Tongue (tissue), 2 donors: ENCODE measurements around the gene PKIG. TPM values are rescaled to one million over a fixed set of nuclear protein-coding genes. Genes with fewer than 3 reads are reported as not detected.
"Not testable (repeated sequence)": the region's sequence is repeated elsewhere in the genome, so short reads cannot be mapped to it uniquely, and the experiment has no call there.

Experiments
- DNase-seq: peaks from one replicate; pipeline ENCODE4 v3.0.0-alpha.2; 2015
- total RNA-seq: library from RNA; depleted of rRNA; stranded (reverse); fragments of >200 nt; gene quantifications from one replicate; pipeline ENCODE4 v1.2.3, GENCODE V29; 2014

PKIG gene
- total RNA-seq, 1 donor from 2014 or later: 42.5 TPM

DNA sequence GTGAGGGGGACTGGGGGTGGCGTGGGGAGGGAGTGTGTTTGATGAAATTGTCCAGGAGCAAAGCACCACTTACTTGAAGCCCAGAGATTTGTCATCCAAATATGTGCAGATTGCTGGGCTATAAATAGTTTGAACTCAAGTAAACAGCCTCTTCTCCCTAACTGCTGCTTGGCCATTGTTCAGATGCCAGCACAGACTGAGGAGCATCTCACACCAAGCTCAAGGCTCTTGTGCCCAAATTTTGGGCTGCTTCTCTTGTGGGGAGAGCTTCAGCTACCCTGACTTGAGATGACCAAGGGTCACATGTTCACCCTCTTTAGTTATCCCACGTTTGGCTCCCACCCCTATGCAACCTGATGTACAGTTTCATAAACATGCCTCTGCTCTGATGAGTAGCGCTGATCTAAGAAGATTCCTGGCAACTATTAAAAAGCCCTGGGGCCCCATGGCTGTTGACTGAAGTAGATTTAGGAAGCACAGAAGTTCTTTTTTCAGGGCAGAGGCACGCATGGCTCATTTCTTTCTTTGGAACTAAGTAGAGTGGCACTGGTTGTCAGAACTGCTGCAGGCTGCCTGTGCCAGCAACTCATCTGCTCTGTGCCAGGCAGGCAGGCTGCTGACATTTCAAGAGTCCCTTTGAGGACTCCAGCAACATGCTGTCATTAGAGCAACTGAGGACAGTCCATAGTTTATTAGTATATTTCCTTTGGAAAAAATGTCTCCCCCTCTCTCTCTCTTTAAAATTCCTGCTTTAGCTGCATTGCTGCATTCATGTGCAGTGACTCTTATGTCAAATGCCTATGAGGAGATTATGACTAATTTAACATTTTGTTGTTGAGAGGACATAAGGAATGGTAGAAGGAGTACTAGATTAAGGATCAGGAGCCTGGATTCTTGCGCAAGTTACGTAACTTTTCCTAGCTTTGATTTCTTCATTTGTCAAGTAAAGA lies 9.6 kb upstream of the PKIG start:
- DNase-seq: peak; percentile 83

- no peak for DNase-seq
Measured at GRCh38 chr20:44573501-44573869, 8.9 kb upstream of the PKIG start.

GRCh38 chr20:44574372-44574771 lies 8.0 kb upstream of the PKIG start:
- no peak for DNase-seq

DNA sequence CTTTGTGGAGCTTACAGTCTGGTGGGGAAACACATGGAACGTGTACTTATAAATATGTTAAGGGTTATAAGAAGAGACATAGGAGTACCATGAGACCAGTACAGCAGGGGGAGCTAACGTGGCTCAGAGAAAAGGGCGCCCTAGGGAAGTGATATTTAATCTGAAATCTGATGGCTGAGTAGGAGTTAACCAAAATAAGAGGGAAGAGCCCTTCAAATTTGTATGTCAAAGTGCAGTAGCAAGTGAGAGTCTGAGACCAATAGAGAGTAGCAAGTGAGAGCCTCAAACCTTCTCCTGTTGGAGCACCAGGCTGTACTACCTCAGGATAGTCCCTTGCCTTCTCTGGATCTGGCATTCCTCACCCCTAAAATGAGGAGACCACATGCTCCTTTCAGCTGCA lies 6.1 kb upstream of the PKIG start:
- DNase-seq: no peak

DNA sequence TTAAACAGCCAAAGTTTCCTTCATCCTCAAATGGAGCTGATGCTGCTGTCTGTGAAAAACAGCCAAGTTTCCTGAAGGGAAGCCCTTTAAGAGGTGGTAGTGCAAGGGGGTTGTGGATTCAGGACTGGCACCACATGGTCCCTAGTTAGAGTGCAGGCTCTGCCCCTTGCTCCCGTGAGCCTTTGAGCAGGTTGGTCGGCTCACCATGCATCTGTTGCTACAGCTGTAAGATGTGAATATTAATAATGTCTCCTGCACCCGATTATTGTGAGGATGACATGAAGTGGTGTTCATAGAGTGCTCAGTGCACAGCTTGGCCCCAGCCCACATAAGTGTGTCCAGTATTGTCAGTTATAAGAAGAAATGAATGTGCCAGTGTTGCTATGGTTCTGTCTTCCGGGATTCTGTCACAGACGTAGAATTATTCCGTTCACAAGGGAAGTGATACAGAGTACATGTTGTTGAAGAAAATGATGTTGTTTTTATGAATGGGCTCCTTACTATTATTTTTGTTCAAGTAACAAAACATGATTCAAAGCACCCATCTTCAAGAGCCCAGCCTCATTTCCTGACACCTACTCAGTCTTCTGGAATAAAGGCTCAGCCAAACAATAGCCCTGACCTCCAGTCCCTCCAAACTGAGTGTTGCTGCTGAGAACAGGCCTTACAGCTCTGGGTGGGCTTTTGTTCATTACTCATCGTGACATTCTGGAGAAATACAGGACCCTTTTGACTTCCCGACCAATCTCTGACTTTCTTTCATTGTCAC lies 2.9 kb upstream of the PKIG start:
- no peak for DNase-seq

- no peak for DNase-seq
Measured at GRCh38 chr20:44580581-44581268, 1.7 kb upstream of the PKIG start.

DNA sequence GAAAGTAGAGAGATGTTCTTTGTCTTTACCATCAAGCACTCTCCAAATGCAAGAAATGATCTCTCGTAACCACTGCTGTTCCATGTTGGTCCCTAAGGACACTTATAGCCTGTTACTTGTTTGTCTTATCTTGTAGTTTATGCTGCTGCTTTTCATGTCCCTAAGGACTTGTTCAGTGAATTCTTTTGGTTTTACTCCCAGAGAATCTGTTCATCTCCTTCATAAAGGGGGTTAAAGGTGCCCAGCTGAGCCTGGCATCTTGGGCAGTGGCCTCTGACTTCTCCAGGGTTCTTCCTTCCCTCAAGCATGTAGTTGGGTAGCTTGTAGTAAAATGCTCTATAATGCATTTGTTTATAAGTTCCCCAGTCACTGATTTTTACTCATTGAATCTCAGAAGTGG lies 864 bp upstream of the PKIG start:
- DNase-seq: no peak

GRCh38 chr20:44583157-44583556 lies 778 bp downstream of the PKIG start:
- no peak for DNase-seq

GRCh38 chr20:44584162-44584561 lies 1.8 kb downstream of the PKIG start:
- DNase-seq: no peak

- no peak for DNase-seq
Measured at GRCh38 chr20:44585057-44585963, 2.9 kb downstream of the PKIG start.

GRCh38 chr20:44586289-44586911 lies 4.0 kb downstream of the PKIG start:
- DNase-seq: no peak

DNA sequence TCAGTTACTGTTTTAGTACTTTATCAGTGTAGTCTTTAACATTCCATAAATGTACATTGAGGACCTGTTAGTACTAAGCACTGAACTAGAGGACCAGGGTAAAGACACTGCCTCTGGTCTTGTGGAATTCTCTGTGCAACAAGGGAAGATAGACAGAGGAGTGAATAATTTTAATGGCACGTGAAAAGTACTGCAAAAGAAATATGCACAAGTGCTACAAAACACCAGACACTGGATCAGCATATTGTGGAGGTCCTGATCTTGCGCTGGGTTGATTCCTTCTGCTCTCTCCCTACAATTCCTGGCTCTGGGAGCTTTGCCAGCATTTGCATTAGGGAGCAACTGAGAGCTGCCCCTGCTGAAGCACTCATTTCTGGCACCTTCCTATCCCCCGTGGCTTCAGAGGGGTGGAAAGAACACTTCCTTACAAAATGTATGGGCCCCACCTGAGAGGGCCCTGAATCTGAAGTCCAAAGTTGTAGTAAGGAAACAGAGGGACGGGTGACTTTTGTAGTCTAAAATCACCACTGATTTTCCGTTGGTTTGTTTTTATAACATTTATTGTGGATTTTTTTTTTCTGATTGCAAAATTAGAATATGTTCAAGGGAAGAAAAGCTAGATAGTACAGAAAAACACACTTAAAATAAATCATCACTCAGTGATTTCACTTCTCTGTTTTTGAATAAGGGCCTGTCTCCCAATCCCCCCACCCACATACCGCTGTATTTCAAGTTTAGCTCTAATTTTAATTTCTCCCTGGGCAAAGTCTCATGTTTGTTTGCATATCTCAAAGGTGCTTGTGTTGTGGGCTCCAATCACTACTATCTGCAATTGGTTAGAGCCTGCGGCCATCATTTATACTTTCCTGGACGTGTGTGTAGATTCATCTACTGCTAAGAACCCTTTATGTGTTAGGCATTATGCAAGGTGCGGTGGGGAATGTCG lies 4.9 kb downstream of the PKIG start:
- DNase-seq: no peak

GRCh38 chr20:44588321-44588720 lies 5.9 kb downstream of the PKIG start:
- DNase-seq: not testable (repeated sequence)

GRCh38 chr20:44589537-44589936 lies 7.2 kb downstream of the PKIG start:
- no peak for DNase-seq

- no peak for DNase-seq
Measured at GRCh38 chr20:44590980-44591778, 8.8 kb downstream of the PKIG start.

GRCh38 chr20:44592366-44592765 lies 10.0 kb downstream of the PKIG start:
- no peak for DNase-seq

DNA sequence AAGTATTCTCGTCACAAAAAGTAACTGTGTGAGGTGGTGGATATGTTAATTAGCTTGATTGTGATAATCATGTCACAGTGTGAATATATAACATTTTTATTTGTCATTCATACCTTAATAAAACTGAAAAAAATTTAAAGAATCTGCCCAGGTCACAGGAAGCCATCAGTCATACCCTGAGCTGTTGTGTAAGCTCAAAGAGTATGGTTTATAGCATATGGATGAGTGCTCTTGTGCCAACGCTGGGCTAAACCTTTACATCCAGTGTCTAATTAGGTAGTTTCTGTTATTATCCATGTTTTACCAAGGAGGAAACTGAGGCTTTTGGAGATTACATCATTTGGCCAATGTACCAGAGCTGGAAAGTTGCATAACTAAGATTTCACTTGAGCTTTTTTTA lies 11.4 kb downstream of the PKIG start:
- no peak for DNase-seq

DNA sequence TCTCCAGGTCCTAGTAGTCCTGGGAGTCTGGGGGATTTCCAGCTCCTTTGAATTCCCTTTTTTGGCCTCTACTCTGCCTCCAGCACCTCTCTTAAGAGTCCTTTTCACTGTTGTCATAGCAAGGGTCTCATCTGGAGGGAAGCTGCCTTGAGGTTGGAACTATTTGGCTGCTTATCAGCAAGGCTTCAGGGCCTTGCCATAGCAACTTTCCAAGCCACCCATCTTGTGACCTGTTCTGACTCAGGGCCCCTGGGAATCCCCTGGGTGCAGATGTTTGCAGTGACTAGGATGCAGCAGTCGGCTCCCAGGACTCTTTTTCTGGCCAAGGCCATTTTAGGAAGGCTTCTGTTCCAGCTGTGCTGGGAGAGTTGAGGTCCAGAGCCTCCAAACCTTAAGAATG lies 12.4 kb downstream of the PKIG start:
- DNase-seq: no peak

- no peak for DNase-seq
Measured at GRCh38 chr20:44596010-44596409, 13.6 kb downstream of the PKIG start.
